ENCODE results near the gene CRYAB. TPM values are rescaled to one million over a fixed set of nuclear protein-coding genes. Genes with fewer than 3 reads are reported as not detected.
"Not testable (repeated sequence)": the region's sequence is repeated elsewhere in the genome, so short reads cannot be mapped to it uniquely, and the experiment has no call there.

Gene CRYAB
- total and polyA plus RNA-seq, 2 donors (not counting 1 experiment from before 2014, with no cell fraction given), result not detected

- Mint-ChIP-seq H3K27ac (no peak overlapping the region), H3K9me3 (ENCODE audit: insufficient read depth) (no peaks in the 10 kb centered on the region), H3K4me3 (no peak overlapping the region), H3K4me1 (no peaks in the 10 kb centered on the region), H3K27me3 (no peaks in the 10 kb centered on the region)
- WGBS (ENCODE audit: insufficient coverage), result no CpG with 5 or more reads among the region's 2 CpGs
- Histone ChIP-seq H3K4me2 (replicated peaks; ENCODE audit: low read depth, low read length, poor library complexity, severe bottlenecking) (no peak overlapping the region), H3K4me3 (ENCODE audit: control extremely low read depth in 1 of 5, extremely low read depth in 1 of 5, insufficient read depth in 1 of 5, low read depth in 2 of 5, low read length in 4 of 5) (no peak overlapping the region), H3K27ac (ENCODE audit: low read length in 2 of 2) (no peak overlapping the region), H4K20me1 (ENCODE audit: control insufficient read depth, insufficient read depth, low read length, poor library complexity, severe bottlenecking) (no peaks in the 10 kb centered on the region), H3K9ac (ENCODE audit: low read length) (no peak overlapping the region), H3K36me3 (replicated peaks in 1 of 2; ENCODE audit: control extremely low read depth in 1 of 2, control insufficient read depth in 1 of 2, extremely low read depth in 1 of 2, insufficient read depth in 2 of 2, low read length in 1 of 2) (no peaks in the 10 kb centered on the region), H3K79me2 (ENCODE audit: control insufficient read depth, insufficient read depth, low read length) (no peaks in the 10 kb centered on the region), H2AFZ (ENCODE audit: insufficient read depth, low read depth, low read length, poor library complexity, severe bottlenecking) (no peak overlapping the region), H3K9me3 (ENCODE audit: control extremely low read depth in 1 of 3, control insufficient read depth in 2 of 3, insufficient read depth in 1 of 3, low read length in 2 of 3) (no peaks in the 10 kb centered on the region), H3K27me3 (replicated peaks in 1 of 4; ENCODE audit: control extremely low read depth in 1 of 4, control insufficient read depth in 3 of 4, insufficient read depth in 4 of 4, low read length in 3 of 4) (no peaks in the 10 kb centered on the region), H3K4me1 (ENCODE audit: control insufficient read depth in 2 of 2, insufficient read depth in 2 of 2, low read length in 2 of 2) (no peaks in the 10 kb centered on the region)
- POLR2A ChIA-PET, result interaction anchor here (1.1 kb wide), 1 partner anchor 51 kb away, joined by 3 read pairs; the partner anchor contains the start of gene DIXDC1
- intact Hi-C loops (cut with micrococcal nuclease), result no loop called here
- ATAC-seq (ENCODE audit: low read depth), result no peak
- DNase-seq, result no peak
- CTCF ChIA-PET, result interaction anchor here (1.2 kb wide), 1 partner anchor 13 kb away, joined by 3 read pairs; no protein-coding TSS in a partner anchor
- no peak for TF ChIP-seq CTCF (IDR thresholded peaks at IDR 0.05)
- no peak for TF ChIP-seq EZH2 (IDR thresholded peaks at IDR 0.05; ENCODE audit: borderline replicate concordance, insufficient read depth, low read depth, low read length, poor library complexity, severe bottlenecking)
Measured at GRCh38 chr11:111886844-111887243, 24.7 kb downstream of the CRYAB start.

GRCh38 chr11:111886032-111886431 lies 25.5 kb downstream of the CRYAB start:
- DNase-seq (no peak), ATAC-seq (ENCODE audit: low read depth) (no peak)
- no CpG with 5 or more reads among the region's 4 CpGs for WGBS (ENCODE audit: insufficient coverage)
- H3K27me3 ChIP-seq (replicated peaks in 1 of 4; ENCODE audit: control extremely low read depth in 1 of 4, control insufficient read depth in 3 of 4, insufficient read depth in 4 of 4, low read length in 3 of 4), result no peaks in the 10 kb centered on the region
- H3K9ac ChIP-seq (ENCODE audit: low read length), result no peak overlapping the region
- H3K4me1 Mint-ChIP-seq, result no peaks in the 10 kb centered on the region
- no peaks in the 10 kb centered on the region for H4K20me1 ChIP-seq (ENCODE audit: control insufficient read depth, insufficient read depth, low read length, poor library complexity, severe bottlenecking)
- H3K9me3 ChIP-seq (ENCODE audit: control extremely low read depth in 1 of 3, control insufficient read depth in 2 of 3, insufficient read depth in 1 of 3, low read length in 2 of 3), result no peaks in the 10 kb centered on the region
- H2AFZ ChIP-seq (ENCODE audit: insufficient read depth, low read depth, low read length, poor library complexity, severe bottlenecking), result no peak overlapping the region
- H3K9me3 Mint-ChIP-seq (ENCODE audit: insufficient read depth), result no peaks in the 10 kb centered on the region
- H3K27ac ChIP-seq (ENCODE audit: low read length in 2 of 2), result no peak overlapping the region
- H3K4me3 ChIP-seq (ENCODE audit: control extremely low read depth in 1 of 5, extremely low read depth in 1 of 5, insufficient read depth in 1 of 5, low read depth in 2 of 5, low read length in 4 of 5), result no peak overlapping the region
- H3K4me3 Mint-ChIP-seq, result no peak overlapping the region
- no peak overlapping the region for H3K27ac Mint-ChIP-seq
- ChIA-PET CTCF (no interaction called here), POLR2A (interaction anchor here (0.6 to 1.1 kb wide), 2 partner anchors 52 to 729 kb away, joined by 3 to 4 read pairs; partner anchors contain the start of gene DIXDC1)
- H3K4me1 ChIP-seq (ENCODE audit: control insufficient read depth in 2 of 2, insufficient read depth in 2 of 2, low read length in 2 of 2), result no peaks in the 10 kb centered on the region
- H3K4me2 ChIP-seq (replicated peaks; ENCODE audit: low read depth, low read length, poor library complexity, severe bottlenecking), result no peak overlapping the region
- no peaks in the 10 kb centered on the region for H3K27me3 Mint-ChIP-seq
- intact Hi-C loops (cut with micrococcal nuclease), result no loop called here
- no peaks in the 10 kb centered on the region for H3K79me2 ChIP-seq (ENCODE audit: control insufficient read depth, insufficient read depth, low read length)
- TF ChIP-seq EZH2 (IDR thresholded peaks at IDR 0.05; ENCODE audit: borderline replicate concordance, insufficient read depth, low read depth, low read length, poor library complexity, severe bottlenecking) (no peak), CTCF (IDR thresholded peaks at IDR 0.05) (no peak)
- no peaks in the 10 kb centered on the region for H3K36me3 ChIP-seq (replicated peaks in 1 of 2; ENCODE audit: control extremely low read depth in 1 of 2, control insufficient read depth in 1 of 2, extremely low read depth in 1 of 2, insufficient read depth in 2 of 2, low read length in 1 of 2)

- H3K9me3 Mint-ChIP-seq (ENCODE audit: insufficient read depth); H2AFZ ChIP-seq (ENCODE audit: insufficient read depth, low read depth, low read length, poor library complexity, severe bottlenecking); H3K36me3 ChIP-seq (replicated peaks in 1 of 2; ENCODE audit: control extremely low read depth in 1 of 2, control insufficient read depth in 1 of 2, extremely low read depth in 1 of 2, insufficient read depth in 2 of 2, low read length in 1 of 2); H3K4me1 ChIP-seq (ENCODE audit: control insufficient read depth in 2 of 2, insufficient read depth in 2 of 2, low read length in 2 of 2); CTCF ChIA-PET; H3K4me3 ChIP-seq (ENCODE audit: control extremely low read depth in 1 of 5, extremely low read depth in 1 of 5, insufficient read depth in 1 of 5, low read depth in 2 of 5, low read length in 4 of 5); H4K20me1 ChIP-seq (ENCODE audit: control insufficient read depth, insufficient read depth, low read length, poor library complexity, severe bottlenecking); DNase-seq; H3K4me2 ChIP-seq (replicated peaks; ENCODE audit: low read depth, low read length, poor library complexity, severe bottlenecking); H3K27ac Mint-ChIP-seq; H3K9ac ChIP-seq (ENCODE audit: low read length); H3K4me1 Mint-ChIP-seq; H3K27me3 ChIP-seq (replicated peaks in 1 of 4; ENCODE audit: control extremely low read depth in 1 of 4, control insufficient read depth in 3 of 4, insufficient read depth in 4 of 4, low read length in 3 of 4); ATAC-seq (ENCODE audit: low read depth); H3K79me2 ChIP-seq (ENCODE audit: control insufficient read depth, insufficient read depth, low read length); H3K27me3 Mint-ChIP-seq; intact Hi-C loops (cut with micrococcal nuclease); H3K4me3 Mint-ChIP-seq; H3K27ac ChIP-seq (ENCODE audit: low read length in 2 of 2); H3K9me3 ChIP-seq (ENCODE audit: control extremely low read depth in 1 of 3, control insufficient read depth in 2 of 3, insufficient read depth in 1 of 3, low read length in 2 of 3): not testable (repeated sequence)
- POLR2A ChIA-PET, result interaction anchor here (0.7 kb wide), 1 partner anchor 225 kb away, joined by 3 read pairs; no protein-coding TSS in a partner anchor
- 92% methylated on average over 2 of the region's 4 CpGs for WGBS (ENCODE audit: insufficient coverage)
Measured at GRCh38 chr11:111885053-111885452, 26.5 kb downstream of the CRYAB start.
